Transverse colon (tissue), 4 donors: ENCODE results near the gene PACSIN1. TPM values are rescaled to one million over a fixed set of nuclear protein-coding genes. Genes with fewer than 3 reads are reported as not detected.

Experiments used
- DNase-seq: peaks from one replicate; pipeline ENCODE4 v3.0.0-alpha.2; 2019
- H3K27ac ChIP-seq, 4 donors: fragments of 200-600 bp; sonication (generic); 2 replicates each; pipeline ENCODE4 v1.5.1; 2016 to 2018; ENCODE audit warnings: inconsistent platforms in 4 of 4
- H3K27me3 ChIP-seq: fragments of 200-600 bp; sonication (generic); 2 replicates; pipeline ENCODE4 v1.5.1; 2017; ENCODE audit warnings: inconsistent platforms
- H3K36me3 ChIP-seq, 4 donors: fragments of 200-600 bp; sonication (generic); 2 replicates each; pipeline ENCODE4 v1.5.1; 2017 to 2019; ENCODE audit warnings: inconsistent platforms in 4 of 4
- H3K4me1 ChIP-seq, 4 donors: fragments of 200-600 bp; sonication (generic); 2 replicates each; pipeline ENCODE4 v1.5.1; 2017 to 2020; ENCODE audit warnings: inconsistent platforms in 4 of 4
- H3K4me3 ChIP-seq, 4 donors: fragments of 200-600 bp; sonication (generic); 1 replicate in 1 of 4; 2 replicates in 3 of 4; pipeline versions ENCODE4 v1.5.1 to v1.6.1; 2017 to 2019; ENCODE audit warnings: inconsistent platforms in 4 of 4
- H3K9me3 ChIP-seq, 2 donors: fragments of 200-600 bp; sonication (generic); 2 replicates each; pipeline ENCODE4 v1.5.1; 2017 to 2019; ENCODE audit warnings: inconsistent platforms in 2 of 2
- EP300 ChIP-seq: sonication (generic); formaldehyde crosslinking; IDR thresholded peaks from one replicate; pipeline ENCODE4 v1.6.1; 2017; ENCODE audit warnings: antibody characterized with exemption, low read depth
- POLR2A ChIP-seq: fragments of 450-650 bp; IDR thresholded peaks from one replicate; pipeline ENCODE4 v1.6.1; 2016; ENCODE audit warnings: antibody characterized with exemption, mild to moderate bottlenecking, moderate library complexity
- POLR2AphosphoS5 ChIP-seq, 3 donors: sonication (generic); formaldehyde crosslinking; IDR thresholded peaks; one replicate each; pipeline ENCODE4 v1.6.1; 2016; ENCODE audit warnings: antibody characterized with exemption in 3 of 3
- WGBS, 2 donors: methylation state at CpG; one replicate each; pipeline ENCODE4 v1.1.5; 2018; ENCODE audit warnings: low coverage in 1 of 2; 5-methylcytosine and 5-hydroxymethylcytosine counted together
- in situ Hi-C, 4 donors: fragments of 200-750 bp; cut with MboI; loops; one replicate each; pipeline versions ENCODE4 v1.15.0 to v1.15.1; 2017; ENCODE audit warnings: low sequenced_read_pairs in 3 of 4, low pct_ligation_motif_present in 1 of 4, low pct_unique_long_range_greater_than_20kb in 1 of 4
- intact Hi-C: fragments of 100-400 bp; cut with DNase I; formaldehyde crosslinking; loops from one replicate; pipeline ENCODE4 v1.15.1; 2023; ENCODE audit warnings: low total_unique reads
- total RNA-seq, 4 donors: library from RNA; depleted of rRNA; stranded (reverse); fragments of >200 nt; gene quantifications; one replicate each; pipeline ENCODE4 v1.1.0, GENCODE V29; 2016
- TF ChIP-seq, protein P1 (sequence below), 5 experiments: fragments of 200-600 bp in 3 of 5; fragments of 450-650 bp in 2 of 5; sonication (generic) in 3 of 5; IDR thresholded peaks; 1 replicate in 2 of 5; 2 replicates in 3 of 5; pipeline ENCODE4 v1.5.1; 2016 to 2017; ENCODE audit warnings: antibody characterized with exemption in 5 of 5, inconsistent platforms in 3 of 5, mild to moderate bottlenecking in 2 of 5, moderate library complexity in 1 of 5

Gene PACSIN1
- total RNA-seq, 4 donors from 2014 or later, result 0.27 to 1.9 TPM; not detected in 2

GRCh38 chr6:34437644-34437970 is 28.3 kb upstream of the PACSIN1 start:
- no peak overlapping the region for H3K4me3 ChIP-seq
- H3K27ac ChIP-seq, result no peak overlapping the region
- TF ChIP-seq EP300 (no peak), POLR2A (no peak), POLR2AphosphoS5 (IDR thresholded peaks at IDR 0.05) (no peak)
- TF ChIP-seq, protein P1, sequence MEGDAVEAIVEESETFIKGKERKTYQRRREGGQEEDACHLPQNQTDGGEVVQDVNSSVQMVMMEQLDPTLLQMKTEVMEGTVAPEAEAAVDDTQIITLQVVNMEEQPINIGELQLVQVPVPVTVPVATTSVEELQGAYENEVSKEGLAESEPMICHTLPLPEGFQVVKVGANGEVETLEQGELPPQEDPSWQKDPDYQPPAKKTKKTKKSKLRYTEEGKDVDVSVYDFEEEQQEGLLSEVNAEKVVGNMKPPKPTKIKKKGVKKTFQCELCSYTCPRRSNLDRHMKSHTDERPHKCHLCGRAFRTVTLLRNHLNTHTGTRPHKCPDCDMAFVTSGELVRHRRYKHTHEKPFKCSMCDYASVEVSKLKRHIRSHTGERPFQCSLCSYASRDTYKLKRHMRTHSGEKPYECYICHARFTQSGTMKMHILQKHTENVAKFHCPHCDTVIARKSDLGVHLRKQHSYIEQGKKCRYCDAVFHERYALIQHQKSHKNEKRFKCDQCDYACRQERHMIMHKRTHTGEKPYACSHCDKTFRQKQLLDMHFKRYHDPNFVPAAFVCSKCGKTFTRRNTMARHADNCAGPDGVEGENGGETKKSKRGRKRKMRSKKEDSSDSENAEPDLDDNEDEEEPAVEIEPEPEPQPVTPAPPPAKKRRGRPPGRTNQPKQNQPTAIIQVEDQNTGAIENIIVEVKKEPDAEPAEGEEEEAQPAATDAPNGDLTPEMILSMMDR (IDR thresholded peaks at IDR 0.05), result no peak
- in situ Hi-C loops (no loop called here), intact Hi-C loops (no loop called here)
- no peaks in the 10 kb centered on the region for H3K27me3 ChIP-seq
- H3K36me3 ChIP-seq, result no peaks in the 10 kb centered on the region
- no peak for DNase-seq
- no peaks in the 10 kb centered on the region for H3K4me1 ChIP-seq
- WGBS, 2 donors, result 25 to 57% methylated on average over 1 of the region's 1 CpG
- H3K9me3 ChIP-seq, result no peaks in the 10 kb centered on the region

GRCh38 chr6:34438705-34439104 is 27.2 kb upstream of the PACSIN1 start:
- in situ Hi-C loops, result no loop called here
- intact Hi-C loops, result no loop called here
- Histone ChIP-seq H3K27ac (no peak overlapping the region), H3K9me3 (no peaks in the 10 kb centered on the region), H3K36me3 (no peaks in the 10 kb centered on the region), H3K4me3 (no peak overlapping the region), H3K27me3 (no peaks in the 10 kb centered on the region), H3K4me1 (no peaks in the 10 kb centered on the region)
- no peak for DNase-seq
- 62 to 90% methylated on average over 2 to 4 of the region's 4 CpGs for WGBS, 2 donors
- no peak for TF ChIP-seq EP300
- no peak for TF ChIP-seq POLR2AphosphoS5 (IDR thresholded peaks at IDR 0.05)
- TF ChIP-seq, protein P1 (IDR thresholded peaks at IDR 0.05), result no peak
- TF ChIP-seq POLR2A, result no peak

GRCh38 chr6:34439442-34439841 is 26.4 kb upstream of the PACSIN1 start:
- Histone ChIP-seq H3K4me3 (no peak overlapping the region), H3K27ac (no peak overlapping the region), H3K27me3 (no peaks in the 10 kb centered on the region), H3K36me3 (no peaks in the 10 kb centered on the region), H3K9me3 (no peaks in the 10 kb centered on the region), H3K4me1 (no peaks in the 10 kb centered on the region)
- in situ Hi-C loops, result no loop called here
- intact Hi-C loops, result no loop called here
- DNase-seq, result no peak
- TF ChIP-seq EP300 (no peak), POLR2A (no peak), POLR2AphosphoS5 (IDR thresholded peaks at IDR 0.05) (no peak)
- TF ChIP-seq, protein P1 (IDR thresholded peaks at IDR 0.05), result no peak
- WGBS, 2 donors, result 71 to 100% methylated on average over 1 to 2 of the region's 3 CpGs

GRCh38 chr6:34441526-34441925 is 24.4 kb upstream of the PACSIN1 start:
- WGBS, 2 donors, result 54 to 78% methylated on average over 4 to 5 of the region's 5 CpGs
- in situ Hi-C loops, result no loop called here
- intact Hi-C loops, result no loop called here
- Histone ChIP-seq H3K27me3 (no peaks in the 10 kb centered on the region), H3K27ac (no peak overlapping the region), H3K9me3 (no peaks in the 10 kb centered on the region), H3K4me3 (no peak overlapping the region), H3K36me3 (no peaks in the 10 kb centered on the region), H3K4me1 (no peaks in the 10 kb centered on the region)
- DNase-seq, result no peak
- TF ChIP-seq, protein P1 (IDR thresholded peaks at IDR 0.05), result no peak
- TF ChIP-seq POLR2AphosphoS5 (IDR thresholded peaks at IDR 0.05), result no peak
- no peak for TF ChIP-seq POLR2A
- TF ChIP-seq EP300, result no peak
